Upper lobe of left lung (tissue), 6 donors: Measurements from ENCODE around the gene CCDC12. TPM values are rescaled to one million over a fixed set of nuclear protein-coding genes. Genes with fewer than 3 reads are reported as not detected.

Experiments used
- ATAC-seq, 2 donors: fragments of 200-7000 bp; cut with Tn5 transposase; one replicate each; pipeline ENCODE4 v1.9.1; 2022; ENCODE audit warnings: mild to moderate bottlenecking in 2 of 2, moderate library complexity in 2 of 2; ENCODE audit not compliant: low FRiP score in 2 of 2
- DNase-seq, 2 donors: peaks; one replicate each; pipeline ENCODE4 v3.0.0-alpha.2; 2019 to 2020
- H3K27ac ChIP-seq, 4 donors: fragments of 200-600 bp; sonication (generic); one replicate each; pipeline ENCODE4 v1.5.1; 2016 to 2019
- H3K27me3 ChIP-seq, 4 donors: fragments of 200-600 bp; sonication (generic); one replicate each; pipeline ENCODE4 v1.5.1; 2017 to 2019
- H3K36me3 ChIP-seq, 4 donors: fragments of 200-600 bp; sonication (generic); one replicate each; pipeline ENCODE4 v1.5.1; 2016 to 2019
- H3K4me1 ChIP-seq, 4 donors: fragments of 200-600 bp; sonication (generic); one replicate each; pipeline ENCODE4 v1.5.1; 2018 to 2019
- H3K4me3 ChIP-seq, 4 donors: fragments of 200-600 bp; sonication (generic); one replicate each; pipeline ENCODE4 v1.5.1; 2017 to 2019; ENCODE audit warnings: mild to moderate bottlenecking in 2 of 4, moderate library complexity in 1 of 4
- H3K9me3 ChIP-seq, 4 donors: fragments of 200-600 bp; sonication (generic); one replicate each; pipeline ENCODE4 v1.5.1; 2018 to 2019
- CTCF ChIP-seq, 6 experiments: fragments of 450-650 bp in 4 of 6; fragments of 200-600 bp in 2 of 6; sonication (generic) in 2 of 6; IDR thresholded peaks; one replicate each; pipeline ENCODE4 v1.5.1; 2016 to 2019; ENCODE audit warnings: antibody characterized with exemption in 6 of 6
- EP300 ChIP-seq, 4 donors: sonication (generic); formaldehyde crosslinking; IDR thresholded peaks; one replicate each; pipeline ENCODE4 v1.5.1; 2017; ENCODE audit warnings: antibody characterized with exemption in 4 of 4, control low read depth in 2 of 4
- POLR2A ChIP-seq, 4 donors: fragments of 450-650 bp; IDR thresholded peaks; one replicate each; pipeline ENCODE4 v1.5.1; 2016 to 2017; ENCODE audit warnings: antibody characterized with exemption in 4 of 4, mild to moderate bottlenecking in 2 of 4
- POLR2AphosphoS5 ChIP-seq, 2 donors: sonication (generic); formaldehyde crosslinking; IDR thresholded peaks; one replicate each; pipeline ENCODE4 v1.5.1; 2017; ENCODE audit warnings: antibody characterized with exemption in 2 of 2
- WGBS, 2 donors: methylation state at CpG; one replicate each; pipeline ENCODE4 v1.1.5; 2017 to 2018; 5-methylcytosine and 5-hydroxymethylcytosine counted together
- total RNA-seq, 6 donors: library from RNA; depleted of rRNA in 4 of 6; stranded (reverse); fragments of >200 nt in 4 of 6; gene quantifications; one replicate each; pipeline versions ENCODE4 v1.1.0 to v1.2.1, GENCODE V29; 2016 to 2021
- donor health status: DM: no; HTN: no; CAD: no; lungs with moderate emphysema.
- donor health status: DM: no; HTN: yes; CAD: no; lungs with severe emphysema.

The CCDC12 gene
- total RNA-seq, 6 donors from 2014 or later = 42.3 to 93.2 (median 69.8) TPM

- Histone ChIP-seq H3K4me1 (peaks cover 21 to 32% (median 24%) of the 10 kb centered on the region in 4 donors), H3K4me3 (no peak overlapping the region), H3K36me3 (no peaks in the 10 kb centered on the region), H3K9me3 (no peaks in the 10 kb centered on the region), H3K27ac (no peak overlapping the region), H3K27me3 (no peaks in the 10 kb centered on the region)
- WGBS, 2 donors = 10 to 92% methylated on average over 2 to 15 of the region's 18 CpGs
- TF ChIP-seq CTCF (IDR thresholded peaks at IDR 0.05) (peak; percentile 80 to 88 (median 84)), POLR2A (IDR thresholded peaks at IDR 0.05) (no peak)
- peak; percentile 83 to 90 for ATAC-seq
- peak; percentile 49 to 80 for DNase-seq
Measured at GRCh38 chr3:46909535-46910161, 66.9 kb downstream of the CCDC12 start.

GRCh38 chr3:46908986-46909534, 67.5 kb downstream of the CCDC12 start:
- 48% methylated on average over 8 of the region's 8 CpGs; no CpG with 5 or more reads in 1 of the 2 donors for WGBS, 2 donors
- Histone ChIP-seq H3K4me1 (peaks cover 21 to 28% (median 24%) of the 10 kb centered on the region in 4 donors), H3K9me3 (no peaks in the 10 kb centered on the region), H3K27ac (no peak overlapping the region), H3K4me3 (no peak overlapping the region), H3K36me3 (no peaks in the 10 kb centered on the region), H3K27me3 (no peaks in the 10 kb centered on the region)
- ATAC-seq (peak; percentile 2 to 23), DNase-seq (peak in 1 of 2 donors; percentile 59)
- TF ChIP-seq POLR2A (IDR thresholded peaks at IDR 0.05) (no peak), CTCF (IDR thresholded peaks at IDR 0.05) (no peak), EP300 (IDR thresholded peaks at IDR 0.05) (no peak), POLR2AphosphoS5 (IDR thresholded peaks at IDR 0.05) (no peak)

- Histone ChIP-seq H3K9me3 (no peaks in the 10 kb centered on the region), H3K4me3 (no peak overlapping the region), H3K27ac (no peak overlapping the region), H3K27me3 (no peaks in the 10 kb centered on the region), H3K36me3 (no peaks in the 10 kb centered on the region), H3K4me1 (peaks cover 21 to 23% (median 22%) of the 10 kb centered on the region in 4 donors)
- DNase-seq (peak in 1 of 2 donors; percentile 67), ATAC-seq (peak; percentile 4 to 26)
- WGBS, 2 donors = 59 to 65% methylated on average over 24 of the region's 24 CpGs
- TF ChIP-seq POLR2A (IDR thresholded peaks at IDR 0.05) (no peak), POLR2AphosphoS5 (IDR thresholded peaks at IDR 0.05) (no peak), CTCF (IDR thresholded peaks at IDR 0.05) (peak in 1 of 6 experiments; percentile 28), EP300 (IDR thresholded peaks at IDR 0.05) (no peak)
Measured at GRCh38 chr3:46908294-46908985, 68.1 kb downstream of the CCDC12 start.

- no peaks in the 10 kb centered on the region for H3K36me3 ChIP-seq
- no peak for ATAC-seq
- no peaks in the 10 kb centered on the region for H3K9me3 ChIP-seq
- 39 to 53% methylated on average over 1 of the region's 1 CpG for WGBS, 2 donors
- no peak overlapping the region for H3K4me3 ChIP-seq
- peaks cover 21 to 23% (median 22%) of the 10 kb centered on the region in 4 donors for H3K4me1 ChIP-seq
- H3K27me3 ChIP-seq = no peaks in the 10 kb centered on the region
- TF ChIP-seq CTCF (IDR thresholded peaks at IDR 0.05) (peak in 1 of 6 experiments; percentile 20), POLR2A (IDR thresholded peaks at IDR 0.05) (no peak)
- H3K27ac ChIP-seq = no peak overlapping the region
- DNase-seq = no peak
Measured at GRCh38 chr3:46907960-46908293, 68.6 kb downstream of the CCDC12 start.
